ENCODE results near the gene BUD31. TPM values are rescaled to one million over a fixed set of nuclear protein-coding genes. Genes with fewer than 3 reads are reported as not detected.

Gene BUD31
- total RNA-seq, 2 donors from 2014 or later: 36.7 to 57.0 TPM

- H3K27ac ChIP-seq: peak overlapping the region; percentile 70 to 81
- DNase-seq (ENCODE audit: low spot score): no peak
- no peaks in the 10 kb centered on the region for H3K27me3 ChIP-seq
- peaks cover 58% of the 10 kb centered on the region for H3K36me3 ChIP-seq
- no peaks in the 10 kb centered on the region for H3K9me3 ChIP-seq
- peaks cover 0 to 20% of the 10 kb centered on the region in 2 donors for H3K4me1 ChIP-seq
- TF ChIP-seq CTCF (IDR thresholded peaks at IDR 0.05): no peak
- H3K4me3 ChIP-seq: peak overlapping the region; percentile 56 to 57
Observed at GRCh38 chr7:99393355-99394187, 15.2 kb upstream of the BUD31 start.

GRCh38 chr7:99394188-99394502, 14.6 kb upstream of the BUD31 start:
- no peak for TF ChIP-seq CTCF (IDR thresholded peaks at IDR 0.05)
- Histone ChIP-seq H3K4me3 (no peak overlapping the region), H3K4me1 (peaks cover 0 to 20% of the 10 kb centered on the region in 2 donors), H3K9me3 (no peaks in the 10 kb centered on the region), H3K36me3 (peaks cover 58% of the 10 kb centered on the region), H3K27me3 (no peaks in the 10 kb centered on the region), H3K27ac (peak overlapping the region in 1 of 2 donors; percentile 70)
- DNase-seq (ENCODE audit: low spot score): no peak

DNA sequence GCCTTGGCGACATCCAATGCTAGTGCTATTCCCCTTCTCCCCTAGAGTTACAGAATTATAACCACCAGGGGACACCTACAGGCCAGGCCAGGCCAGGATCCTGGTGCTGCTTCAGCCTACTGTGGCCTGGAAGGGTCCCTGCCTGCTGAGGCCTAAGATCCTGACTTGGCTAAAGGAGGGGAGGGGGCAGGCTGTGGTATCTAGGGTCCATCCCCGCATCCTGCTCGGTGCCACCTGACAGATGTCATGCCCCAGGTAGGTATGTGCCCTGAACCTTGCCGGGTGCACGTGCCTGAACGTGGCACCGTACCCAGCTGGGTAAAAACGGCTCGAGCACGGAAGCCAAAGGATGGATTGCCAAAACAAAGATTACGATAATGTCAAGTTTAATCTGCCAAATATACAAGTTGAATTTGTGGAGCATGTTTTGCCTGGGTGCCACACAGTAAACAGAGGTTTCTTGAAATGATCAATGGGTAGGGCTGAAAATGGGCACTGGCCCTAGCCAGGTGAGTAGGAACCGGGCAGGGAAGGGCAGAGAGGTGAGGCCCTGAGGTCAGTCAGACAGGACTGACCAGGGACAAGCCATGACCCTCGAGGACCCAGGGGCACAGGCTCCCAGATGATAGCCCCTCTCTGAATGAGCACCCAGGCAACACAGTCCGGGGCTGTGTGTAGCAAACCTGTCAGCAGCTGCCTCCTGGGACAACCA, 13.0 kb upstream of the BUD31 start:
- Histone ChIP-seq H3K9me3 (no peaks in the 10 kb centered on the region), H3K4me3 (no peak overlapping the region), H3K27ac (no peak overlapping the region), H3K27me3 (no peaks in the 10 kb centered on the region), H3K4me1 (peaks cover 0 to 20% of the 10 kb centered on the region in 2 donors), H3K36me3 (peaks cover 63% of the 10 kb centered on the region)
- no peak for TF ChIP-seq CTCF (IDR thresholded peaks at IDR 0.05)
- DNase-seq (ENCODE audit: low spot score): no peak

- Histone ChIP-seq H3K4me3 (no peak overlapping the region), H3K4me1 (peaks cover 0 to 20% of the 10 kb centered on the region in 2 donors), H3K27me3 (no peaks in the 10 kb centered on the region), H3K36me3 (peaks cover 72% of the 10 kb centered on the region), H3K27ac (no peak overlapping the region), H3K9me3 (no peaks in the 10 kb centered on the region)
- TF ChIP-seq CTCF (IDR thresholded peaks at IDR 0.05): no peak
- no peak for DNase-seq (ENCODE audit: low spot score)
Observed at GRCh38 chr7:99396418-99397296, 12.1 kb upstream of the BUD31 start.

DNA sequence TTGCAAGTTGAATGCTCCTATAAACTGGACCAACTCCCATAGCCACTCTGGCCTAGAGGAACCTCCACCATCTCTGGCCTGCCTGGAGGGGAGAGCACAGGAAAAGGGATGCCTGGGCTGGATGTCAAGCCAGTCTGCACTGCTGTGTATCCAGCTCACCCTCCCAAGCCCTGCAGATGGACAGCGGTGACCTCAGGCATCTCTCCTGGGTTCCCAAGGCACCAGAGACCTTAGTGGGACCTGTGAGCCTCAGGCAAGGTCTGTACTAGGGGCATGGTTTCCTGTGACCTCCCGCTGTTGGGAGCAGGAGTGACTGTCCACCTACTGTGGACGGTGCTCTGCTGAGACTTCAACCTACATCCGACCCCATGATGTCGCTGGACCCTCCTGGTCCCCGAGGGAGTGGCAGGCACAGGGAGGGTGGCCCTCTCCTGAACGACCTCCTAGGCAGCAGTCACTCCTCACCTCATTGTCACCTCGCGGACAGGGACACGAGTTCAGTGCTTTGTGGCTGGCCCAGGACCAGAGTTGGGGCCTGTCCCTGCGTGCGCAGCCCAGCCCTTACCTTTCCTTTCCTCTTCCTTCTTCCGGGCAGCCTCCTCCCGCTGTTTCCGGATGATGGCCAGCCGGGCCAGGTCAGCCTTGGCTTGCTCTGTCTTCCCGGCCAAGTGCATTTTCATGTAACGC, 11.3 kb upstream of the BUD31 start:
- Histone ChIP-seq H3K36me3 (peaks cover 78% of the 10 kb centered on the region), H3K4me1 (peaks cover 0 to 13% of the 10 kb centered on the region in 2 donors), H3K27ac (no peak overlapping the region), H3K27me3 (no peaks in the 10 kb centered on the region), H3K4me3 (no peak overlapping the region), H3K9me3 (no peaks in the 10 kb centered on the region)
- DNase-seq (ENCODE audit: low spot score): no peak
- no peak for TF ChIP-seq CTCF (IDR thresholded peaks at IDR 0.05)
